SIG-M5 treated with dmso at 0.1 percent for 504 hours (cell line): ENCODE measurements around the gene SERPINB1.
"Not testable (repeated sequence)": the region's sequence is repeated elsewhere in the genome, so short reads cannot be mapped to it uniquely, and the experiment has no call there.

Experiments used
- DNase-seq: peaks from one replicate; lab custom pipeline; 2025; ENCODE audit not compliant: unreplicated experiment; lab: John Stamatoyannopoulos, UW

The SERPINB1 gene

DNA sequence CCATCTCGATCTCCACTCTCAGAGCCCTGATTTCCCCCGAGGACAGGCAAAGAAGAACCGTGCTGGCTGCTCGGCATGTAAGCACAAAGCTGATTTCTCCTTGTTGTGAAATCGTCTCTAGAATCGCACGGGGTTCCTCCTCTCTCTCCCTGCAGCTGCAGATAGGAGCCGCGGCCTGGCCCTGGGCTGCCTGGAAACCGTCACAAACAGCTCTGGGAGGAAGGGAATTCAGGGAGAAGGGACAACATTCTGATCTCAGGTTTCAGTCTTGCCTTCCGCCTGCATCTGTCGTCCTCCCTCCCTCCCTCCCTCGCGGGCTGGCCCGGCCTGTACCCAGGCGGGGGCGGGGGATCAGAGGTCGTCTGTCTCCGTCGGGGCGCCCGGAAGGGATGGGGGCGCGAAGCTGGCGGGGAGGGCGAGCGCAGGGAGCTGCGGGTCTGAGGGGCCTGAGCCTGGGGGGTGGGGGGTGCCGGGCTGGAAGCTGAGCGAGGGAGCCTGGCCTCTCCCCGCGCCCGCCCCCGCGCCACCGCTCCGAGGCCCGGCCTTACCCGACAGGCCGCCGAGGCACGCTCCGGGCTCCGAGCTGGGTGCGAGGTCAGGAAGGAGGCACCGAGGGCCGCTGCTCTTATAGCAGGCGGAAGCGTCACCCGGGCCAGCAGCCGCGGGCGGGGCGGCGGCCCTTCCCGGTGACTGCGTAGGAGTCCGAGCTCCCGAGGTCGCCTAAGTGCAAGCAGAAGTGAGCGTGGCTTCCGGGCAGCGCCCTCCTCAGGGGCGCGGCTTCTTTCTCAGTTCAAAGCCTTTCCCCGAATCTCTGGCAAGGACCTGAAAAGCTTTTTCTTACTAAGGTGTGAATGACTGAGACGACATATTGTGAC lies at the start of gene SERPINB1:
TSS of gene SERPINB1 (minus strand) at position 600 of the 875 bp plus-strand sequence. CDS start 1,277 bp downstream, outside the sequence.
- DNase-seq, result peak; percentile 86

DNA sequence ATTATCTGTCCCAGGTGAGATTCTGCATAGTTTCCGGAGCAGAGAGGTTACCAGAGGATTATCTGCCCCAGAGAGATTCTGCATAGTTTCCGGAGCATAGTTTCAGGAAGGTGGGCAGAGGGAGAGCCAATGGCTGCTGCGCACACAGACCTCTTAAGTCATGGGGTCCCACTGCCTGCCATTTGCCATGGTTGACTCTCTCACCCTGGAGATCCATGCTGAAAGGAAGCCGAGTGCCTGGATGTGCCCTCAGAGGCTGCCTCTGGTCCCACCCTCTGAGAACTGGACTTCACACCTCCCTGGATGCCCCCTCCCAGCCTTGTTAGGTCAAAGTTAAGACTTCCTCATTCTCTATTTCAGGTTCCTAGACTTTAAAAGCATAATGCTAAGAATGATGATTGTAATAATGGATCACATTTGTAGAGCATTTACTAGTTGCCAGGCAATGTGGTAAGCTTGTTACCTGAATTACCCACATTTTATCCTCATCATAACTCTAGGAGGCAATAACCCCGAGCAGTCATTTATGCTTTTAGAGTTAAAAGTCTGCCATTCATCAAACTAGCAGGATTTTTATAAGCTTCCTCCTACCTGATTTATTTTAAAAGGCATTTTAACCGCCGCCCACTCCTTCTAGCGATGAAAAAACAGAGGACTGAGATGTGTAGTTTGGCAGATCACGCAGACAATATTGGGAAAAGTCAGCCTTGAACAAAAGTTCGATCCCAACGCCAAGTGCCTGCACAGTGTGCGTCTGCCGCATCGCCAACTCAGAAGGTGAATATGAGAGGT lies 49.5 kb upstream of the SERPINB1 start:
- DNase-seq, result no peak

GRCh38 chr6:2885967-2886735 lies 44.5 kb upstream of the SERPINB1 start:
- DNase-seq, result no peak

DNA sequence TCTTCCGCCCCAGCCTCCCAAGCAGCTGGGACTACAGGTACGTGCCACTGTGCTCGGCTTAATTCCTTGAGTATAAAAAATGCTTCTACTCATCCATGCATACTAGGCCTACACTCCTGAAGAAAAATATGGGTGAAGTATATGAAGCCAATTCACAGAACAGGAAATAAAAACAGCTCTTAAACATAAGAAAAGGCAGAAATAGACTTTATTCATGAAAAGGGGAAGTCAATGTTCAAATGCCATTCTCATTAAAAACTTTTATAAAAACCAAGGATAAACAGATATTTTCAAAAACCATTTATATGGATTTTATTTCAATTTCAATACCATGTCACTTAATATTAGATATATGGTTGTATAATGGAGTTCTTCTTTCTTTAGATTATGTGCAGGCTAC lies 43.1 kb upstream of the SERPINB1 start:
- no peak for DNase-seq

DNA sequence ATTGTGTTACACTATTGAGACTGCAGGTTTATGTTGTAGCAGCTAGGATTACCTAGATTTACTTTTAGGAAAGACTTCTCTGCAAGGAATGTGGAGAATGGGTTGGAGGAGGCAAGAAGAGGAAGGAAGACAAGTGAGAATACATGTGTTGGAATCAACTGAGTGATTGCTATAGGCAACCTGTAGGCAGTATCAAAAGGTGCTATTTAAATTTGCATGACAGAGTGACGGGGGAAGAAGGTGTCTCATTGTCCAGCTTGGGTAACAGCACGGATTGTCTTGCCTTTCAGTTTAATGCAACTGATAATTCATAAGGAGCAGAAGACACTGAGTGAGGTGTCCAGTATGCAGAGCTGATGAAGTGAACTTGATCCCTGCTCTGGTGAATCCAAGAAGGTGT lies 42.0 kb upstream of the SERPINB1 start:
- no peak for DNase-seq

DNA sequence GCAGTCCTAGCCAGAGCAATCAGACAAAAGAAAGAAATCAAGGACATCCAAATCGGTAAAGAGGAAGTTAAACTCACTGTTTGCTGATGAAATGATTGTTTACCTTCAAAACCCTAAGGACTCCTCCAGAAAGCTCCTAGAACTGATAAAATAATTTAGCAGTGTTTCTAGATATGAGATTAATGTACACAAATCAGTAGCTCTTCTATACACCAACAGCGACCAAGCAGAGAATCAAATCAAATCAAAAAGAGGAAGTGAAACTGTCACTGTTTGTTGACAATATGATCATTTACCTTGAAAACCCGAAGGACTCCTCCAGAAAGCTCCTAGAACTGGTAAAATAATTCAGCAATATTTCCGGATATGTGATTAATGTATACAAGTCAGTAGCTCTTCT lies 39.8 kb upstream of the SERPINB1 start:
- no peak for DNase-seq

DNA sequence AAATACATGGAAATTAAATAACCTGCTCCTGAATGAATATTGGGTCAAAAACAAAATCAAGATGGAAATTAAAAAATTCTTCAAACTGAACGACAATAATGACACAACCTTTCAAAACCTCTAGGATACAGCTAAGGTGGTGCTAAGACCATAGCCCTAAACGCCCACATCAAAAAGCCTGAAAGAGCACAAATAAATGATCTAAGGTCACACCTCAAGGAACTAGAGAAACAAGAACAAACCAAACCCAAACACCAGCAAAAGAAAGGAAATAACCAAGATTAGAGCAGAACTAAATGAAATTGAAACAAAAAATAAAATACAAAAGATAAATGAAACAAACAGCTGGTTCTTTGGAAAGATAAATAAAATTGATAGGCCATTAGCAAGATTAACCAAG lies 38.5 kb upstream of the SERPINB1 start:
- not testable (repeated sequence) for DNase-seq

GRCh38 chr6:2877960-2878359 lies 36.3 kb upstream of the SERPINB1 start:
- DNase-seq, result no peak

GRCh38 chr6:2877057-2877882 lies 35.6 kb upstream of the SERPINB1 start:
- DNase-seq, result no peak

DNA sequence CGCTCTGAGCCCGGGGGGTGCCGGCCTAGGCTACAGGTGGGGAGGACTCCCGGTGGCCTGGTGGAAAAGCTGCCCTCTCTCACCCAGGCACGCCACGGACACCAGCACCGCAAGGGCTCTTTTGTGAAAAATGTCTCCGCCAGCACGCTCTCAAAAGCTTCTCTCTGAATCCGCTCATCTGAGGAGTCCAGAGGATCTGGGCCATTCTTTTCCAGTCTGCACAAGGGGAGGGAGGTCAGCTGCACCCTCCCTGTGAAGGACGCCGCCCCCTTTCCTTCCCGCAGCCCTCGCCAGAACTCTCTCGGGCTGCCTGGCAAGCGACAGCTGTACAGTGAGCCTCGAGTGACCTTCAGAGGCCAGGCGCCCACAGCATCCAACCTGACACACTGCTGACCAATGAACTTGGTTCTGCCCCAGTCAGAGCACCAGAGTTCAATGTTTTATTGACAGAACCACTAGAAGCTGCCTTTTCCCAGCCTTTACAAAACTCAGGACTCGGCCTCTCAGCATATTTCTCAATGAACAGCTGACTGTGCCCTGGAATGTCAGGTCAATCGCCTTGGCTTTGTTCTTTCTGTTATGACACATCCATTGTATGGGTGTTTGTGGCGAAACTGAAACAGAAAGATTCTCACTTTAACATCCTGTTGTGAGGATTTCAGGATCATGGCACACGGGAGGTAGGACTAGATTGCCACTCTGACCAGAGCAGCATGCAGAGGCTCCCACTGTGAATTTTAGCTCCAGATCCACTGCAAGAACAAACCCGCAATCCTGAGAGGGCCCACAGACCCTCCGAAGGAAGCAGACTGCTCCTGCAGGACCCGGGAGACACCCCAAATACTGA lies 34.8 kb upstream of the SERPINB1 start:
- DNase-seq, result peak; percentile 40

DNA sequence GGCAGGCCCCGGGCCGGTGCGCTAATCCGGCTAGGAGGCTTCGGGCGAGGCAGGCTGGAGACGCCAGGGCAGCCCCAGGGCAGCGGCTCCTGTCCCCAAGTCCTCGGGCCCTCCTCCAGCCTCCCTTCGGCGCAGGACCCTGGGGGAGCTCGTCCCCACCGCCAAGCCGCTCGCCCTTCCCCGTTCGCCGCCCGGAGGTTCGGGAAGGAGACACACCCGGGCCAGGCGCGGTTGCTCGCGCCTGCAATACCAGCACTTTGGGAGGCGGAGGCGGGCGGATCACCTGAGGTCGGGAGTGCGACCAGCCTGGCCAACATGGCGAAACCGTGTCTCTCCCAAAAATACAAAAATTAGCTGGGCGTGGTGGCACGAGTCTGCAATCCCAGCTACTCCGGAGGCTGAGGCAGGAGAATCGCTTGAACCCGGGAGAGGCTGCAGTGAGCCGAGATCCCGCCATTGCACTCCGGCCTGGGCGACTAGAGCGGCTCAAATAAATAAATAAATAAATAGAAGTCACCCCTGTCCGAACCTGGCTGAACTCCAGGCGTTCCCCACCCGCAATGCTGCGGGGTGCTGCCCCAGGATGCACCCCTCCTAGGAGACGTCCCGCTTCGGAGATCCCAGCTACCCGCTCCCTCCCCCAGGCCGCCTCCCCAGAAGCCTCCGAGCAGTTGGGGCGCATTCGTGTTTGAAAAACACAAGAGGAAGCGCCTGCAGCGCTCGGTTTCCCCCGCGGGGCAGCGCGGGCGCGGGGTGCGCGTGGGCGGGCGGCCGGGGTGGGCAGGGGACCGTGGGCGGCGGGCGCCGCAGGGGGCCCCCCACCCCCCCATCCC lies 33.9 kb upstream of the SERPINB1 start:
- DNase-seq, result no peak

- no peak for DNase-seq
Observed at GRCh38 chr6:2873643-2874042, 32.0 kb upstream of the SERPINB1 start.

- DNase-seq, result no peak
Observed at GRCh38 chr6:2872423-2873358, 31.0 kb upstream of the SERPINB1 start.

DNA sequence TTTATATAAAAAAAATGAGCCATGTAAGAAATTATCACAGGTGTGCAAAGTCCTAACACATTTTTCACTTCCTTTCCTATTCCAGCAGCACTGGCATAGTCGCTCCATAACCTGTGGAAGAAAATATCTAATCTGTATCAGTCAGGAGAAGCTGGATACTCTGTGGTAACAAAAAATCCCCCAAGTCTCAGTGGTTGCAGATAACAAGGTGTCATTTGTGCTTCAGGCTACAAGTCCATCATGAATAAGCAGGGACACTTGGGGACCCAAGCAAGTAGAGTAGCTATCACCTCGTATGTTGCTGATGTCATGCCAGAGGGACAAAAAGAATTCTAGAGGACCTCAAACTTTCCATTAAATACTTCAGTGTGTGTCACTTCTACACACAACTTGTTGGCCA lies 30.3 kb upstream of the SERPINB1 start:
- no peak for DNase-seq

GRCh38 chr6:2871102-2871501 lies 29.4 kb upstream of the SERPINB1 start:
- no peak for DNase-seq

GRCh38 chr6:2870046-2870636 lies 28.5 kb upstream of the SERPINB1 start:
- DNase-seq, result no peak

- DNase-seq, result no peak
Observed at GRCh38 chr6:2868637-2869036, 27.0 kb upstream of the SERPINB1 start.
